HL-60 (cell line): ENCODE measurements around the gene ANKH.

ENCODE experiments used
- REST ChIP-seq: IDR thresholded peaks from 2 replicates; pipeline ENCODE4 v1.6.1; 2012; ENCODE audit warnings: low read depth; ENCODE audit not compliant: insufficient replicate concordance
- TF ChIP-seq, protein P1 (sequence below): IDR thresholded peaks from one replicate; pipeline ENCODE4 v1.5.1; 2011; ENCODE audit warnings: low read length, control low read depth, inconsistent platforms; ENCODE audit not compliant: insufficient read depth

- TF ChIP-seq, protein P1, sequence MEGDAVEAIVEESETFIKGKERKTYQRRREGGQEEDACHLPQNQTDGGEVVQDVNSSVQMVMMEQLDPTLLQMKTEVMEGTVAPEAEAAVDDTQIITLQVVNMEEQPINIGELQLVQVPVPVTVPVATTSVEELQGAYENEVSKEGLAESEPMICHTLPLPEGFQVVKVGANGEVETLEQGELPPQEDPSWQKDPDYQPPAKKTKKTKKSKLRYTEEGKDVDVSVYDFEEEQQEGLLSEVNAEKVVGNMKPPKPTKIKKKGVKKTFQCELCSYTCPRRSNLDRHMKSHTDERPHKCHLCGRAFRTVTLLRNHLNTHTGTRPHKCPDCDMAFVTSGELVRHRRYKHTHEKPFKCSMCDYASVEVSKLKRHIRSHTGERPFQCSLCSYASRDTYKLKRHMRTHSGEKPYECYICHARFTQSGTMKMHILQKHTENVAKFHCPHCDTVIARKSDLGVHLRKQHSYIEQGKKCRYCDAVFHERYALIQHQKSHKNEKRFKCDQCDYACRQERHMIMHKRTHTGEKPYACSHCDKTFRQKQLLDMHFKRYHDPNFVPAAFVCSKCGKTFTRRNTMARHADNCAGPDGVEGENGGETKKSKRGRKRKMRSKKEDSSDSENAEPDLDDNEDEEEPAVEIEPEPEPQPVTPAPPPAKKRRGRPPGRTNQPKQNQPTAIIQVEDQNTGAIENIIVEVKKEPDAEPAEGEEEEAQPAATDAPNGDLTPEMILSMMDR: no peak
- TF ChIP-seq REST: no peak
Observed at GRCh38 chr5:14722923-14723322, 148.7 kb downstream of the ANKH start.
